Stimulated activated CD4-positive, alpha-beta T cell treated with anti-CD3 and anti-CD28 coated beads, Interleukin-4, amount 100 ng/mL, for 4 hours (primary cell): Measurements from ENCODE around the gene COPG2.
"Not testable (repeated sequence)": the region's sequence is repeated elsewhere in the genome, so short reads cannot be mapped to it uniquely, and the experiment has no call there.

Experiments used
- DNase-seq, 2 experiments: peaks; one replicate each; pipeline ENCODE4 v3.0.0-alpha.2; 2020

The COPG2 gene

DNA sequence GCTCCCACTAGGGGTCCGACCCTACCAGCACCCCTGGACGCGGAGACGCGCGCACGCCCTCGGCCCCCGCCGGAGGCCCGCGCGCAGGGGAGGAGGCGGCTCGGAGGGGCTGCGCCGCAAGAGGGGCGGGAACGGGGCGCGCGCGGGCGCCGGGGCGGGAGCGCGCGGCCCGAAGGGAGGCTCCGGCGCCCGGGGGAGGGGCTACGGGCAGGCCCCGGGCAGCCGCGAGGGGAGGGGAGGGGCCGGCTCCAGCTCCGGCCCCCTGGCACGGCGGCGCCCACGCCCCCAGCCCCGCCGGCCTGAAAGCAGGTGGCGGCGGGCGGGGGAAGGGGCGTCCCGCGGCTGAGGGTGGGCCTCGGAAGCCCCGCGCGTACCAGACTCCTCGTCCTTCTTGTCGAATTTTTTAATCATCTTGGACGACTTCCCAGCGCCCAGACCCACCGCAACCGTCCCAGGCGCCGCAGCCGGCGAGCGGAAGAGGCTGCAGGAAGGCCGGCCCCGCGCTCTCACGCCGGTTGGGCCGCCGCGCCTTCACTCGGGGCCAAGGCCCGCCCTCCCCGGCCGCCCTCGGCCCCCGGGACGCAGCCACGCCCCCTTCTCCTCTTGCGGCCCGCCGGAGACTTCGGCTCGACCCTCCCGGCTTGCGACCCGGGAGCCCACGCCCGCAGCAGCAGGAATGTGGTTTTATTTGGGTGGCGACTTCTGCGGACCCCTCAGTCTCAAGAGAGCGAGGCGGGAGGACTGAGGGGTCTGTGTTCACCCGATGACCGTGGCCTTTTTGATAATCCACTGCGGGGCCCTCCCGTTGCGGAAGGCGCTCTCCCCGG lies at the start of gene COPG2:
Gene COPG2 (minus strand): TSS at position 491 of the 827 bp plus-strand sequence. CDS start 80 bp downstream, at position 411.
- DNase-seq = peak; percentile 62 to 85

- DNase-seq = no peak
Observed at GRCh38 chr7:130712416-130712815, 43.9 kb upstream of the COPG2 start.

DNA sequence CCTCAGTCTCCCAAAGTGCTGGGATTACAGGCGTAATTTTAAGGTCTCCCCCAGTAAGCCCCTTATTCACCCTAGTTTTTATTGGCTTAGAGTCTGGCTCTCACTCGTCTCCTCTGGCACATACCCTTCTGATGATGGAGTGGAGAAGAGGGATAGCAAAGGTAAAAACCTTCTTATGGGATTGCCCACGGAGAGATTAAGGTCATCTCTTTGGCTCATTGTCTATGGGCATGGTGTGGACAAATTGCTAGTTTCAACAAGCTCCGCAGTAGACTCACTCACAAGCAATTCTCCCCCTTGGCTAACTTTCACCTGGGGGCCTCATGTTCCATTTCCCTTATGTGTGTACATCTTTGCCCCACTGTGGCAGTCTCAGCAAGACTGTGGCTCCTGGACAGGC lies 40.2 kb upstream of the COPG2 start:
- DNase-seq = no peak

- no peak for DNase-seq
Observed at GRCh38 chr7:130708001-130708400, 39.5 kb upstream of the COPG2 start.

- DNase-seq = no peak
Observed at GRCh38 chr7:130703851-130704250, 35.3 kb upstream of the COPG2 start.

- no peak for DNase-seq
Observed at GRCh38 chr7:130701650-130702049, 33.1 kb upstream of the COPG2 start.

DNA sequence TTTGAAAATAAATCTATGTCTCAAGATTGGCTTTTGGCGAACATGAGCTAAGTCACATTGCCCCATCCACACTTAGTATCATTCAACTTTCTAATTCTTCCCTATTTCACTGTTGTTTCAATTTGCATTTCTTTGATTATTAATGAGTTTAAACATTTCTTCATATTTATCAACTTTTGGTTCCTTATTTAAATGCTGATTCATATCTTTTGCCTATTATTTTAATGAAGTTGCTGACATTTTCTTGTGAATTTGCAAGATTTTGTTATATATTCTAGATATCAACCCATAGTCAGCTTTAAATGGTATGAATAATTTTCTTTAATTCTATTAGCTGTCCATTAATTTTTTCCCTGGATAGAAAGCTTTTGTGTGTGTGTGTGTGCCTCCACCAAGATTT lies 32.2 kb upstream of the COPG2 start:
- DNase-seq = no peak

DNA sequence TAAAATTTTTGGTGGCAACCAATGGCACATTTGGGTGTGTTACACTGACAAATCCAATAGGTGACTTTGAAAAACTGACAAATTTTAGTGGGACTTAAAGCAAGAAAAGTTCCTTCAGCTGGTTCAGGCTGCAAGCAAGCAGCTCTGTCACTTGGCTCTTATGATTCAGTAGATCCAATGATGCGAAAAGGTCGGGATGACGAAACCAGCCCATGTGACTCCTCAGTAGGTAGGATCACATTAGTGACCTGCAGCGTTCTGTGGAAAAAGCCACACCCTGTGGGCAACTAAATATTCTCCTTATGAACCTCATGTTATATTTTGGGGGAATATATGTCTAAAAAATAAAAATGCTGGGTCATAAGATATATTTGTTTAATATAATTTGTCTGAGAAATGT lies 31.1 kb upstream of the COPG2 start:
- DNase-seq = no peak

DNA sequence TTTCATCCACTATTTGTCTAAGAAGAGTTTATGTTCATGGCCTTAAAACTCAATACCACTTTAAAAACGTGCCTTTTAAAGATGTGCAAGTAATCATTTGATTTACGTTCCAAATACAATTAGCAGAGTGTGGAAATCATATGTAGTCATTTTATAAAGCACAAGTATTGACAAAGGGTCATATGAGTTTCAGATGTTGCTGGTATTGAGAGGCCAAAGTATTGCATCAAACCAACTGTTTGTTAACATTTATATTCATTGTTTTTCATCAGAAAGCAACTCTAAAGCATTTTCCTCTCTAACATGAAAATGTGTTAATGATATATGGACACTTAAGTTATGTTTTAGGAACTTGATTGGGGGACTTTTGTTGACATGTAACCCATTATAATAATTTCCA lies 29.3 kb upstream of the COPG2 start:
- DNase-seq = no peak

DNA sequence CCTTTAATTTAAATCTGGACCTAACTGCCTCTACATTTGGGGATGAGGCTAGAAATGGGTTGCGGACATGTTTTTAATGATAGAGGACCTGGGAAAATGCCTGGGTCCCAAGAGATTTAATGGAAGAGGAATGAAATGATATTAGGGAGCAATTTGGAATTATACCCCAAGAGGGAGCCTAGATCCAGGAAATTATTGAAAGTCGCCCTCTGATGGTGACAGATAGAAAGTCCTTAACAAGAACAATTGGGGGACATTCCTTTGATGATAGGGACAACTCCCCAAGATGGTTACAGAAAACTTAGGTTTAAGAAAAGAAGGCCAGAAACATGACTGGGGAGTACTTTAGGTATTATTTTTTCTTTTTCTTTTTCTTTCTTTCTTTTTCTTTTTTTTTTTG lies 27.3 kb upstream of the COPG2 start:
- DNase-seq = no peak

DNA sequence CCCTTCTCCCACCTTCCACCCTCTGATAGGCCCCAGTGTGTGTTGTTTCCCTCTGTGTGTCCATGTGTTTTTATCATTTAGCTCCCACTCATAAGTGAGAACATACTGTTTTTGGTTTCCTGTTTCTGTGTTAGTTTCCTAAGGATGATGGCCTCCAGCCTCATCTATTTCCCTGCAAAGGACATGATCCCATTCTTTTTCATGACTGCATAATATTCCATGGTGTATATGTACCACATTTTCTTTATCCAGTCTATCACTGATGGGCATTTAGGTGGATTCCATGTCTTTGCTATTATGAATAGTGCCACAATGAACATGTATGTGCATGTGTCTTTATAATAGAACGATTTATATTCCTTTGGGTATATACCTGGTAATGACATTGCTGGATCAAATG lies 23.8 kb upstream of the COPG2 start:
- DNase-seq = not testable (repeated sequence)

DNA sequence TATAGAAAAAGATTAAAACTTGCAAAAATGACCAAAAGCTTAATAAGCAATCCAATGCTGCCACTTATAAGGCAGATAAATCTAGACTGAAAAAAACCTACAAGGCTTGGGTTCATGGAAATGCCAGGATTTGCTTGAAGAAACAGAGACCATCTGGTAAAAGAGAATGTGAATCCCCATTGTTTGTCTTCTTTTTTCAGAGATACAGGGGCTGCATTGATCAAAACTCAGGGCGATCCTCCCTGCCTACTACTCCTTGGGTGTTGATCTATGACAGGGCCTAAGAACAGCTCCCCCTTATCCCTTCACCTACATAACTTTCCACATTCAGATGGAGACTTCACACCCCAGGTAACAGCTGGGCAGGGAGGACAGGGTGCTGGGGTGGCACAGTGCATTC lies 21.1 kb upstream of the COPG2 start:
- no peak for DNase-seq

DNA sequence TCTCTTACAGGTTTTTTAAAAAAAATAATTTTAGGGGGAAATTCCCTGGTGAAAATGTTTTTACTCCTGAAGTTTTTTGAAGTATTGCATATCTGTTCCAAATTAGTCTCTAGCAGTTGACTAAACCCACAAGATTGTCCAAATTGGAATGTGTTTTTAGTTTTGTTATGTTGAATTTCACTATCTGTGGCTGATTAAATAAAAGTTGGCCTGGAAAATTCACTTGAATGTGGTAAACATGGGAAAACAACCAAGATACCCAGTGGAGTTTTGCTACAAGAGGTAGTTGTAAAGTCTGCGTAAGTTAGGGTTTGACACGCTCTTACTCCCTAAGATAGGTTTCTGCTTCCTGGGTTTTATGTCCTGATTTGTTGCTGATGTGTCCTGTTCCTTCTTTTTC lies 14.5 kb upstream of the COPG2 start:
- DNase-seq = no peak

DNA sequence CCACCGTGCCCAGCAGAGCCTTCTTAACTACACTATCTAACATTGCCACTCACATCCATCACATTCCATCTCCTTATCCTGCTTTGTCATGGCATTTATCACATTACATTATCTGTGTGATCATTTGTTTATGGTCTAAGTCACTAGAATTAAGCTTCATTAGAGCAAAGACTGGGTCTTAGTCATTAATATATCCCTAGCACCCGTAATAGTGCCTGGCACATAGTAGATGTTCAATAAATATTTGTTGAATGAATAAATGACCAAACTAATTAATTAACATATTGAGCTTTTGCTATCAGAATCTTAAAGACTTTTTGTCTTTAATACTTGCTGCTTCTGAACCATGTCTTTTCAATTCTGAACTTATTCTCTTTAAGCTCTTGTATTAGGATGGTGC lies 5.9 kb upstream of the COPG2 start:
- no peak for DNase-seq

DNA sequence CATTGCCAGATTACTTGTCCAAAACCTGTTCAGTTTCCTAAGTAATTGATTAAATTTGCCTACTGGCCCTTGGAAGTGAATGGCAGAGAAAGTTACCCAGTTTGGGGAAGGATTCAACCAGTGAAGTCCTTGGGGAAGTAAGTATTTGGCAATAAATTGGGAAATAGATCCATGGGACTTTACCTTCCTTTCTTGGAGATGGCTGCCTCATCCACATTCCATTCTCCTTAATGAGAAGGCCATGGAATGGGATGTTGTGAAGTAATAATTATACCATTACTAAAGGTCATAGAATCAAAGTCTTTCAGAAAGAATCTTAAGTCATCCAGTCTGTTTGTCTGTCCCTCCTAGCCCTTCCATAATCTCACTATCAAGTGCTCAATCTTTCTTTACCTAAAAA lies 4.5 kb upstream of the COPG2 start:
- no peak for DNase-seq

GRCh38 chr7:130672146-130672545 lies 3.6 kb upstream of the COPG2 start:
- DNase-seq = no peak

DNA sequence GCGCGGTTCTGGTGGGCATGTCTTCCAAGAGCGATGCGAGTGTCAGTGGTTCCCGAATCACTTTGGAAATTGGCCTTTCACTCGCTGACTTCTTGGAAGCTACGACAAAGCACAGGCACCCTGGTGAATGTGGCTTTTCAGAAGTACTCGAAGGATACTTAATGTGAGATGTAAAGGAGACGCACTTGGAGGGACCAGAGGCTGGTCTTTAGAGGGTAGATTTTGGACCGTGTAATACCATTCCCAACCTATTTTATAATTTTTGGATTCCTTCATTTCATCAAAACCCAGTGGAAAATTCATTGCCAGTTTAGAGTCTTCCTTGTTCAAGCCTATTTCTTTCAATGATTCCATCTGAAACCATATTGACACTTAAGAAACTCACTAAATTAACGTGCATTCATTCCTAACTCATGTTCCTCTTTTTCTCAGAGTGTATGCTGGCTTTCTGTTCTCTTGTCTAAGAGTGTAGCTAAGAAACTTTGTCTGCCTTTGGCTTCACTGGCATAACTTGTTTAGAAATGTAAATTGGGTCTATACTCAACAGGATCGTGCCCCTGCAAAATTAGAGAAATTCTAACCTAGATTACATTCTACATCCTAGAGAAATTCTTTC lies 645 bp upstream of the COPG2 start:
- DNase-seq = no peak

GRCh38 chr7:130667593-130668257 lies 823 bp downstream of the COPG2 start:
- no peak for DNase-seq

GRCh38 chr7:130662426-130662825 lies 6.1 kb downstream of the COPG2 start:
- no peak for DNase-seq

- no peak for DNase-seq
Observed at GRCh38 chr7:130655286-130655685, 13.3 kb downstream of the COPG2 start.

DNA sequence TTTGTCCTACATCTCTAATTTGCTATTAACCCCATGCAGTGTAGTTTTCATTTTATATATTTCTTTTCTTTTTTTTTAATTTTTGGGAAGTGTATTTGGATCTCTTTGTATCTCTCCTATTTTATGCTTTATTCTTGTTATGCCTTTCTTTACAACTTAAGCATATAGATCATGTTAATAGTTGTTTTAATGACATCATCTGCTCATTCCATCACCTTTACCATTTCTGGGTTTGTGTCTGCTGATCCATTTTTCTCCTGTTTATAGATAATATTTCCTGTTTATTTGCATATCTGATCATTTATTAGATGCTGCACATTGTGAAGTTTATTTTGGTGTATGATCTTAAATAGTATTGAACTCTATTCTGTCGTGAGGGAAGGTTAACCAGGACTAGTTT lies 13.7 kb downstream of the COPG2 start:
- DNase-seq = no peak

DNA sequence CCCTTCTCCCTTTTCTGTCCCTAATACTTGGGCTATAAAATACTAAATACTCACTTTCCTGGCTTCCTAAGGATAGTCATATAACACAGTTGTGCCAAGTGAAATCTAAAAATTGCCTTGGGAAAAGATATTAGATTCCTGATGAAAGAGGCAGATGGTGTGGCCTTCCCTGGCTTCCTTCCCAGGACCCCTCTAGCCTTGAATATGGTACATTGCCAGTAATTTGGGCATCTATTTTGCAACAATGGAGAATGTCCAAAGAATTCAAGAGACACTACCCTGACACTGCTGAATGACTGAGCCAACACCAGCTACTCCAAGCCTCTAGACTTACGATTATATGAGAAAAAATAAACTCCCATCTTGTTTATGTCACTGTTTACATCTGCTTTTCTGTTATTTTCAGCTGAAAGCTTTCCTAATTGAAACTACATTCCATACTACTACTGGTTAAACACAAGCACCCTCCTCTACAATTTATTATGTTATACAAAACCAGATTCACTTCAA lies 17.9 kb downstream of the COPG2 start:
- no peak for DNase-seq

DNA sequence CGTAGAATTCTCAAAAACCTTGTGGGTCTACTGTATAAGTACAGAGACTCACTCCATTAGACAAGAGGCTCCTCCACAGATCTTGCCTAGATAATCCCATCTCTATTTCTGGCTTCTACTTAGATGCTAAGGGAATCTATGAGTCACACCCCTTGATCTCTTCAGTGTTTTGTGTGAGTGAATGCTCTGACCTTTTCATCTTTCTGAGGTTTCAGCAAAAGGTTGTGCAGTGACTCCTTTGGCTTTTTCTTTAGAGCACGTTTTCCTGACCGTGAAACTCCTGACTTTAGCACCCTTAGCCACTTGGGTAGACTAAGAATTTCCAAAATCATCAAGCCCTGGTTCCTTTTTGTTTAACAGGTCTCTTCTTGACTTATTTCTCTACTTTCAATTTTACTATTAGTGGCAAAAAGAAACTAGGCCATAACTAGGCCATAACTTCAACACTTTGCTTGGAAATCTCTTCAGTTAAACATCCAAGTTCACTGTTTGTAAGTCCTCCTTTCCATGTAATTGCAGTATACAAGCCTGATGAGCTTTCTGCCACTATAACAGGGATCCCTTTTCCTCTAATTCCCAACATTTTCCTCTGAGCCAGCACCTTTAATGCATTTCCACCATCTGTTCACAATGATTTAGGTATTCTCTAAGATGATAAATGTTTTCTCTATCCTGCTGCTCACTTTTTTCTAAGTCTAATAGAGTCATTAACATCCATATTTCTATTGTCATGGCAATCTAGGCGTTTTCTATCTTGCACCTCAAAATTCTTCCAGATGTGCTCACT lies 19.4 kb downstream of the COPG2 start:
- no peak for DNase-seq
